ENCODE results near the gene POGZ. TPM values are rescaled to one million over a fixed set of nuclear protein-coding genes. Genes with fewer than 3 reads are reported as not detected.

POGZ gene
- polyA plus RNA-seq, 3 donors = 106 to 148 (median 113) TPM

DNA sequence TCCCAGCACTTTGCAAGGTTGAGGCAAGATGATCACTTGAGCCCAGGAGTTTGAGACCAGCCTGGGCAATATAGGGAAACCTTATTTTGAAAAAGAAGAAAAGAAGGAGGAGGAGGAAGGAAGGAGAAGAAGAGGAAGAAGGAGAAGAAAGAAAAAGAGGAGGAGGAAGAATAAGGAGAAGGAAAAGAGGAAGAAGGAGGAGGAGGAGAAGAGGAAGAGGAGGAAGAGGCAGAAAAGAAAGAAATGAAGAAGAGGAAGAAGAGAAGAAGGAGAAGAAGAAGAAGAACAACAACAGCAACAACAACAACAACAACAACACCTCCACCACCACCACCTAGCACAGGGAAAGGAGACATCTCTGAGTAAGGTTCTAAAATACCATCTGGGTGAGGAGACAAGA lies 97.4 kb downstream of the POGZ start:
- DNase-seq (ENCODE audit: extremely low read depth in 1 of 11, low read depth in 9 of 11, low spot score in 4 of 11) = no peak

DNA sequence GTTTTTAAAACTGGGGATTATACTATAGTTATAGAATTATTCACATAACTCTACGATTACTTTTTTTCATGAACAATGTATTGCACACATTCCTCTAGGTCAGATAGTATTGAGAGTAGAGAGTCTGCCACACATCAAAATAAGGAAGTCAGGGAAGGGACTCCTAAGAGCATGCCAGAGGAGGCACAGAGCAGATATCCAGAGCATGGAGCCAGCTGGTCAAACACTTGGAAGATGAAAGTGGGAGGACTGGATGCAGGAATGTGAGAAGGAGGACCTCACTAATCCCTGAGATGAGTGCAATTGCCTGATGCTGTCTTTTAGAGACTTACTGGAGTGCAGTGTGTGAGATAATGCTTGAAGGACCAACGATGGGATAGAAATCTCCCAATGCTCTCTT lies 102.6 kb downstream of the POGZ start:
- no peak for DNase-seq (ENCODE audit: extremely low read depth in 1 of 11, low read depth in 9 of 11, low spot score in 4 of 11)

Other genes with a start within 250 kb of the POGZ start
- gene PSMD4, start 204.8 kb downstream of the POGZ start, polyA plus RNA-seq (ENCODE audit: insufficient read length in 3 of 3) = 100 to 1,000 TPM; 160 to 185 (median 174) TPM
- gene ZNF687, start 177.2 kb downstream of the POGZ start, polyA plus RNA-seq (ENCODE audit: insufficient read length in 3 of 3) = 10 to 100 TPM; 20.4 to 27.1 (median 25.2) TPM
- 10 to 100 TPM; 62.6 to 67.6 (median 65.7) TPM for gene PI4KB, start 132.1 kb downstream of the POGZ start, polyA plus RNA-seq (ENCODE audit: insufficient read length in 3 of 3)
- 10 to 100 TPM; 39.4 to 47.0 (median 45.2) TPM for gene RFX5, start 112.2 kb downstream of the POGZ start, polyA plus RNA-seq (ENCODE audit: insufficient read length in 3 of 3)
- gene SELENBP1, start 86.8 kb downstream of the POGZ start, polyA plus RNA-seq (ENCODE audit: insufficient read length in 3 of 3) = 10 to 100 TPM; 42.1 to 55.9 (median 52.7) TPM
- 100 to 1,000 TPM; 248 to 269 (median 260) TPM for gene PSMB4, start 59.9 kb downstream of the POGZ start, polyA plus RNA-seq (ENCODE audit: insufficient read length in 3 of 3)
- gene CGN, start 51.9 kb upstream of the POGZ start, polyA plus RNA-seq (ENCODE audit: insufficient read length in 3 of 3) = 10 to 100 TPM; 36.5 to 49.3 (median 42.1) TPM
- 10 to 100 TPM in 2 of 3 donors, 1 to 10 TPM in 1; 9.0 to 15.3 (median 11.4) TPM for gene TUFT1, start 80.8 kb upstream of the POGZ start, polyA plus RNA-seq (ENCODE audit: insufficient read length in 3 of 3)
- gene SNX27, start 152.6 kb upstream of the POGZ start, polyA plus RNA-seq (ENCODE audit: insufficient read length in 3 of 3) = 10 to 100 TPM; 21.5 to 24.7 (median 23.4) TPM